B cell (primary cell): ENCODE data around the gene HTRA2.

ENCODE experiments used
- CTCF ChIP-seq: fragments of 200-600 bp; IDR thresholded peaks from one replicate; pipeline ENCODE4 v1.8.0; 2022; ENCODE audit warnings: antibody characterized with exemption, mild to moderate bottlenecking
- EZH2 ChIP-seq: IDR thresholded peaks from 2 replicates; pipeline ENCODE4 v1.6.1; 2012; ENCODE audit warnings: borderline replicate concordance, low read depth, mild to moderate bottlenecking, moderate library complexity, low read length; ENCODE audit not compliant: insufficient read depth, poor library complexity, severe bottlenecking

- TF ChIP-seq CTCF (no peak), EZH2 (no peak)
Measured at GRCh38 chr2:74564222-74564621, 34.5 kb downstream of the HTRA2 start.
